ENCODE data around the gene FNDC3B. TPM values are rescaled to one million over a fixed set of nuclear protein-coding genes. Genes with fewer than 3 reads are reported as not detected.

The FNDC3B gene
- total and polyA plus RNA-seq, 9 of the 15 experiments (the other 6 are each of a cell fraction or from before 2014, with no cell fraction given), result 7.0 to 35.8 (median 16.2) TPM

DNA sequence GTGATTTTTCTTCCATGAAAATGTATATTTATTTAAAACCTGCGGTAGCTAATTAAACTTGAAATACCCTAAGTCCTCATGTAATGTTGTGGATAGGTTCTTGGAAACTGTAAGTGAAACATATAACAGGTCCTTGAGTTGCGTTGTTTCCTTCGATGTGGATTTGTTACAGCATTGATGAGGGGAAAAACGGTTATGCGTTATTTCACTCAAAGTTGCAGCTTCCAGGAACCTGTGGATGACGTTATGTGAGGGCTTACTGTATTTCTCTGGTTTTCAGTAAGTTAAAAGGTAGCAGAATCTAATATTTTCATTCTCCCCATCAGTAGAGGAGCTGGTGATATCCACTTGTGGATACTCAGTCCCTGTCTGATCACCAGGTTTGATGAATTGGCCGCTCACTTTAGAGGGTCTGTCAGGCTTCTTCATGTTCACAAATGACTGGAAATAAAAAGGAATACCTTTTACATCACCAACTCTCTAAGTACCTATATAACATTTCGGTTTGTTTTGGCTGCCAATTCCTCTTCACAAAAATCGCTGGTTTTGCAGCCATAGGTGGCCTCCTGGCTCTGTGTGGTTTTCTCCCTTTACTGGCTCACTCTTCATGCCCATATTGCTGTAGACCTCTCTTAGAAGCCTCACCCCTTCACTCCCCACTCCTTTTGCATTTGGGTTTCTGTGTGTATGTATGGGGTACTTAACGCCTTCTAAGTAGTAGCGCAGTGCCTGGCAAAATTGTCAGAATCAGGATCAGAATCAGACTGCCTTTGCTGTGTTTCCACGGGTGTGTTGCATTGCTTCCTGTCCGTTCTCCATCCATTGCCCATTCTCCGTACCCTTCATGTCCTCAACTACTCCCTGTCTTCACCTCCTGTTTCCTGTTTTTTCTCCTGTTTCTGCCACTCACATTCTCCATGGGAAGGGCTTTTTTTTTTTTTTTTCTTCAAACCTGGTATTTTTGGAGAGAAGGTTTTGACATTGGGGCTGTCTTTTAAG is 112.6 kb downstream of the FNDC3B start:
- H3K4me2 ChIP-seq (ENCODE audit: insufficient read depth, low read length), result no peak overlapping the region
- in situ Hi-C loops (cut with MboI) (no loop called here), intact Hi-C loops (cut with micrococcal nuclease) (no loop called here)
- H3K36me3 ChIP-seq (ENCODE audit: control insufficient read depth, insufficient read depth, low read length), result no peaks in the 10 kb centered on the region; the same call in 2 of the 3 replicates
- peaks cover under 1 to 9% of the 10 kb centered on the region in 2 experiments; a peak in 2 of 5 replicates for H3K4me1 ChIP-seq (replicated peaks in 1 of 2; ENCODE audit: control insufficient read depth in 2 of 2, insufficient read depth in 2 of 2, low read length in 2 of 2)
- ATAC-seq (no peak), DNase-seq (ENCODE audit: extremely low read depth in 1 of 4, low spot score in 3 of 4) (no peak), FAIRE-seq (no peak)
- H3K4me3 ChIP-seq, result no peak overlapping the region
- H2AFZ ChIP-seq (ENCODE audit: low read depth, low read length), result no peak overlapping the region
- POLR2A ChIA-PET, result interaction anchor here (0.5 to 2.4 kb wide), 3 partner anchors 10 to 1148 kb away, joined by 3 to 8 read pairs (median 4); no protein-coding TSS in a partner anchor
- H3K27me3 ChIP-seq (ENCODE audit: control insufficient read depth in 2 of 2, insufficient read depth in 2 of 2, low read length in 2 of 2), result no peaks in the 10 kb centered on the region
- H4K20me1 ChIP-seq (replicated peaks; ENCODE audit: control insufficient read depth, insufficient read depth, low read length), result peaks cover 13% of the 10 kb centered on the region
- H3K79me2 ChIP-seq (ENCODE audit: control insufficient read depth, insufficient read depth, low read length), result peaks cover 54% of the 10 kb centered on the region
- H3K9ac ChIP-seq (ENCODE audit: insufficient read depth in 1 of 2, low read depth in 2 of 2, low read length in 2 of 2), result no peak overlapping the region
- H3K9me1 ChIP-seq (ENCODE audit: control insufficient read depth, insufficient read depth, low read length), result no peaks in the 10 kb centered on the region
- H3K27ac ChIP-seq (ENCODE audit: extremely low read depth, low read depth, low read length), result no peak overlapping the region
- TF ChIP-seq STAT5B (CRISPR knock-in tag; IDR thresholded peaks at IDR 0.05), result no peak
- TF ChIP-seq SIN3A (IDR thresholded peaks at IDR 0.05; ENCODE audit: borderline replicate concordance in 2 of 2, control insufficient read depth in 1 of 2, low read depth in 2 of 2, low read length in 2 of 2), result no peak
- no peak for TF ChIP-seq ZNF347 (CRISPR knock-in tag; IDR thresholded peaks at IDR 0.05; ENCODE audit: low read depth)
- no peak for TF ChIP-seq ZNF76 (CRISPR knock-in tag; IDR thresholded peaks at IDR 0.05; ENCODE audit: borderline replicate concordance)
- no peak for TF ChIP-seq ZNF77 (CRISPR knock-in tag; IDR thresholded peaks at IDR 0.05)
- CTCF ChIA-PET (ENCODE audit: low intra/inter-chr PET ratio), result no interaction called here
- WGBS (ENCODE audit: insufficient coverage, low coverage, missing lambda C conversion rate), result 87% methylated on average over 14 of the region's 14 CpGs
- H3K9me3 ChIP-seq (replicated peaks; ENCODE audit: control insufficient read depth, insufficient read depth, low read depth, low read length), result no peaks in the 10 kb centered on the region
- no TSS peak for BruUV-seq (replicated peaks)
